ENCODE measurements around the gene RCC1.

GRCh38 chr1:28470146-28470545 is 35.7 kb upstream of the RCC1 start:
- TF ChIP-seq CTCF (conservative IDR thresholded peaks at IDR 0.05; ENCODE audit: low read depth in 2 of 2) = no peak
- no peak for TF ChIP-seq POLR2AphosphoS5 (IDR thresholded peaks at IDR 0.05; ENCODE audit: low read depth)
- no peak for TF ChIP-seq JUNB (IDR thresholded peaks at IDR 0.05; ENCODE audit: unreplicated experiment)
- no peak for TF ChIP-seq EZH2phosphoT487 (IDR thresholded peaks at IDR 0.05; ENCODE audit: unreplicated experiment)
- TF ChIP-seq EZH2 (IDR thresholded peaks at IDR 0.05; ENCODE audit: low read depth, unreplicated experiment) = no peak
- TF ChIP-seq ZNF114 (CRISPR knock-in tag; IDR thresholded peaks at IDR 0.05) = no peak
- TF ChIP-seq ZNF462 (CRISPR knock-in tag; IDR thresholded peaks at IDR 0.05) = no peak

Data from GM23338 (cell line).